ENCODE results near the gene ALDH2. TPM values are rescaled to one million over a fixed set of nuclear protein-coding genes. Genes with fewer than 3 reads are reported as not detected.
"Not testable (repeated sequence)": the region's sequence is repeated elsewhere in the genome, so short reads cannot be mapped to it uniquely, and the experiment has no call there.

The ALDH2 gene
- total RNA-seq, 4 donors from 2014 or later = 111 to 156 (median 130) TPM

DNA sequence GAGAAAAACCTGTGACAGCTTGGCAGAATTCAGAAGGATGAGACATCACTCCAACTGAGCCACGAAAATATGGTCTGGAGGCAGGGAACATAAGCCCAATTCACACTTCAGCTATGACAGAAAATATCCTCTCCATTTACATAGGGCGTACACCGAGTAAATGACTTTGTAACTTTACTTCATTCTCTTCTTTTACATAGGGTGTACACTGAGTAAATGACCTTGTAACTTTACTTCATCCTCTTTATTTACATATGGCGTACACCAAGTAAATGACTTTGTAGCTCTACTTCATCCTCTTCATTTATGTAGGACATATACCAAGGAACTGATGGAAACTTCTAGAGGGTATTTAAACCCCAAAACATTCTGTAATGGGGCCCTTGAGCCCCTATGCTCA lies 61.2 kb downstream of the ALDH2 start:
- H3K4me3 ChIP-seq = no peak overlapping the region
- TF ChIP-seq EP300 (IDR thresholded peaks at IDR 0.05) (no peak), POLR2A (IDR thresholded peaks at IDR 0.05) (no peak), POLR2AphosphoS5 (IDR thresholded peaks at IDR 0.05) (no peak)
- TF ChIP-seq, protein P1, sequence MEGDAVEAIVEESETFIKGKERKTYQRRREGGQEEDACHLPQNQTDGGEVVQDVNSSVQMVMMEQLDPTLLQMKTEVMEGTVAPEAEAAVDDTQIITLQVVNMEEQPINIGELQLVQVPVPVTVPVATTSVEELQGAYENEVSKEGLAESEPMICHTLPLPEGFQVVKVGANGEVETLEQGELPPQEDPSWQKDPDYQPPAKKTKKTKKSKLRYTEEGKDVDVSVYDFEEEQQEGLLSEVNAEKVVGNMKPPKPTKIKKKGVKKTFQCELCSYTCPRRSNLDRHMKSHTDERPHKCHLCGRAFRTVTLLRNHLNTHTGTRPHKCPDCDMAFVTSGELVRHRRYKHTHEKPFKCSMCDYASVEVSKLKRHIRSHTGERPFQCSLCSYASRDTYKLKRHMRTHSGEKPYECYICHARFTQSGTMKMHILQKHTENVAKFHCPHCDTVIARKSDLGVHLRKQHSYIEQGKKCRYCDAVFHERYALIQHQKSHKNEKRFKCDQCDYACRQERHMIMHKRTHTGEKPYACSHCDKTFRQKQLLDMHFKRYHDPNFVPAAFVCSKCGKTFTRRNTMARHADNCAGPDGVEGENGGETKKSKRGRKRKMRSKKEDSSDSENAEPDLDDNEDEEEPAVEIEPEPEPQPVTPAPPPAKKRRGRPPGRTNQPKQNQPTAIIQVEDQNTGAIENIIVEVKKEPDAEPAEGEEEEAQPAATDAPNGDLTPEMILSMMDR (IDR thresholded peaks at IDR 0.05) = no peak
- no peak for DNase-seq (ENCODE audit: low spot score in 2 of 2)
- 82% methylated on average over 4 of the region's 4 CpGs for WGBS
- no peaks in the 10 kb centered on the region for H3K9me3 ChIP-seq
- H3K36me3 ChIP-seq = no peaks in the 10 kb centered on the region
- H3K4me1 ChIP-seq = no peaks in the 10 kb centered on the region
- H3K27ac ChIP-seq = no peak overlapping the region
- no peaks in the 10 kb centered on the region for H3K27me3 ChIP-seq

- Histone ChIP-seq H3K27me3 (no peaks in the 10 kb centered on the region), H3K9me3 (no peaks in the 10 kb centered on the region), H3K27ac (no peak overlapping the region), H3K4me1 (no peaks in the 10 kb centered on the region), H3K36me3 (no peaks in the 10 kb centered on the region), H3K4me3 (no peak overlapping the region)
- WGBS = 92% methylated on average over 7 of the region's 8 CpGs
- no peak for DNase-seq (ENCODE audit: low spot score in 2 of 2)
- no peak for TF ChIP-seq POLR2A (IDR thresholded peaks at IDR 0.05)
- TF ChIP-seq EP300 (IDR thresholded peaks at IDR 0.05) = no peak
- no peak for TF ChIP-seq POLR2AphosphoS5 (IDR thresholded peaks at IDR 0.05)
- TF ChIP-seq, protein P1 (IDR thresholded peaks at IDR 0.05) = no peak
Observed at GRCh38 chr12:111828338-111828979, 61.7 kb downstream of the ALDH2 start.

- not testable (repeated sequence) for H3K4me1 ChIP-seq; H3K9me3 ChIP-seq; H3K4me3 ChIP-seq; H3K27me3 ChIP-seq; DNase-seq (ENCODE audit: low spot score in 2 of 2); H3K27ac ChIP-seq; H3K36me3 ChIP-seq
- WGBS = 98% methylated on average over 3 of the region's 3 CpGs
Observed at GRCh38 chr12:111829635-111830034, 62.9 kb downstream of the ALDH2 start.

DNA sequence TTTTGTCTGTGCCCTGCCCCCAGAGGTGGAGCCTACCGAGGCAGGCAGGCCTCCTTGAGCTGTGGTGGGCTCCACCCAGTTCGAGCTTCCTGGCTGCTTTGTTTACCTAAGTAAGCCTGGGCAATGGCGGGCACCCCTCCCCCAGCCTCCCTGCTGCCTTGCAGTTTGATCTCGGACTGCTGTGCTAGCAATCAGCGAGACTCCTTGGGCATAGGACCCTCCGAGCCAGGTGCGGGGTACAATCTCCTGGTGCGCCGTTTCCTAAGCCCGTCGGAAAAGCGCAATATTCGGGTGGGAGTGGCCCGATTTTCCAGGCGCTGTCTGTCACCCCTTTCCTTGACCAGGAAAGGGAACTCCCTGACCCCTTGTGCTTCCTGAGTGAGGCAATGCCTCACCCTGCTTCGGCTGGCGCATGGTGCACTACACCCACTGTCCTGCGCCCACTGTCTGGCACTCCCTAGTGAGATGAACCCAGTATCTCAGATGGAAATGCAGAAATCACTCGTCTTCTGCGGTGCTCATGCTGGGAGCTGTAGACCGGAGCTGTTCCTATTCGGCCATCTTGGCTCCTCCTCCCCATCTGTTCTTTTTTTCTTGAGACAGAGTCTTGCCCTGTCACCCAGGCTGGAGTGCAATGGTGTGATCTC lies 68.1 kb downstream of the ALDH2 start:
- not testable (repeated sequence) for H3K27ac ChIP-seq; H3K36me3 ChIP-seq; DNase-seq (ENCODE audit: low spot score in 2 of 2); H3K27me3 ChIP-seq; H3K9me3 ChIP-seq; H3K4me3 ChIP-seq; H3K4me1 ChIP-seq
- WGBS = 75% methylated on average over 20 of the region's 22 CpGs

DNA sequence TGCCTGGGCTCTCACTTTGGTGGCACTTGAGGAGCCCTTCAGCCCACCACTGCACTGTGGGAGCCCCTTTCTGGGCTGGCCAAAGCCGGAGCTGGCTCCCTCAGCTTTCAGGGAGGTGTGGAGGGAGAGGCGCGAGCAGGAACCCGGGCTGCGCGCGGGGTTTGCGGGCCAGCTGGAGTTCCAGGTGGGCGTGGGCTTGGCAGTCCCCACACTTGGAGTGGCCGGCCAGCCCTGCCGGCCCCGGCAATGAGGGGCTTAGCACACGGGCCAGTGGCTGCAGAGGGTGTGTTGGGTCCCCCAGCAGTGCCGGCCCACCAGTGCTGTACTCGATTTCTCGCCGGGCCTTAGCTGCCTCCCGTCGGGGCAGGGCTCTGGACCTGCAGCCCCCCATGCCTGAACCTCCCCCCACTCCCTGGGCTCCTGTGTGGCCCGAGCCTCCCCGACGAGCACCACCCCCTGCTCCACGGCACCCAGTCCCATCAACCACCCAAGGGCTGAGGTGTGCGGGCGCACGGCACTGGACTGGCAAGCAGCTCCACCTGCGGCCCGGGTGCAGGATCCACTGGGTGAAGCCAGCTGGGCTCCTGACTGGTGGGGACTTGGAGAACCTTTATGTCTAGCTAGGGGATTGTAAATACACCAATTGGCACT lies 68.9 kb downstream of the ALDH2 start:
- not testable (repeated sequence) for H3K27ac ChIP-seq; H3K4me1 ChIP-seq; H3K9me3 ChIP-seq; H3K27me3 ChIP-seq; H3K36me3 ChIP-seq; H3K4me3 ChIP-seq; DNase-seq (ENCODE audit: low spot score in 2 of 2)
- WGBS = 100% methylated on average over 1 of the region's 28 CpGs

GRCh38 chr12:111838353-111838752 lies 71.6 kb downstream of the ALDH2 start:
- Histone ChIP-seq H3K9me3 (no peaks in the 10 kb centered on the region), H3K4me3 (no peak overlapping the region), H3K27ac (no peak overlapping the region), H3K36me3 (peaks cover 8% of the 10 kb centered on the region), H3K27me3 (no peaks in the 10 kb centered on the region), H3K4me1 (peaks cover 23% of the 10 kb centered on the region)
- TF ChIP-seq, protein P1 (IDR thresholded peaks at IDR 0.05) = no peak
- TF ChIP-seq POLR2AphosphoS5 (IDR thresholded peaks at IDR 0.05) = no peak
- TF ChIP-seq EP300 (IDR thresholded peaks at IDR 0.05) = no peak
- TF ChIP-seq POLR2A (IDR thresholded peaks at IDR 0.05) = no peak
- 90% methylated on average over 3 of the region's 3 CpGs for WGBS
- DNase-seq (ENCODE audit: low spot score in 2 of 2) = no peak
